GM21825 (cell line): ENCODE data around the gene TOR1AIP2.

Source experiments
- ATAC-seq: cut with Tn5 transposase; IDR thresholded peaks from one replicate; pipeline ENCODE4 v1.9.1; 2021; ENCODE audit warnings: mild to moderate bottlenecking, moderate library complexity; ENCODE audit not compliant: unreplicated experiment

The TOR1AIP2 gene

GRCh38 chr1:179877586-179878265 is at the start of gene TOR1AIP2:
Gene TOR1AIP2 (minus strand): TSS chr1:179877803. CDS start chr1:179852665, 25,138 bp downstream.
- peak; percentile 64 for ATAC-seq

DNA sequence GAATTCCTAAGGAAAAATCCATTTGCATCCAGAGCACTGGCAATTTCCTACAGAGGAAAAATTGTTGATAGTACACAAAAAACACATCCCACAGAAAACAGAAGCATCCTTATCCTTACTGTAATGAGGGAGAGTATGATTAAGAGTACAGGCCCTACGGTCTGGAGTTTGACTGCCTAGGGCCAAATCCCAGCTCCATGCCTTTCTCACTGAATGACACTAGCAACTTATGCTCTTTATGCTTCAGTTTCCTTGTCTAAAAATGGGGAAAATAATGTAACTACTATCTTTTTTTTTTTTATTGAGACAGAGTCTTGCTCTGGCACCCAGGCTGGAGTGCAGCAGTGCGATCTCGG is 49.2 kb upstream of the TOR1AIP2 start:
- ATAC-seq: no peak

DNA sequence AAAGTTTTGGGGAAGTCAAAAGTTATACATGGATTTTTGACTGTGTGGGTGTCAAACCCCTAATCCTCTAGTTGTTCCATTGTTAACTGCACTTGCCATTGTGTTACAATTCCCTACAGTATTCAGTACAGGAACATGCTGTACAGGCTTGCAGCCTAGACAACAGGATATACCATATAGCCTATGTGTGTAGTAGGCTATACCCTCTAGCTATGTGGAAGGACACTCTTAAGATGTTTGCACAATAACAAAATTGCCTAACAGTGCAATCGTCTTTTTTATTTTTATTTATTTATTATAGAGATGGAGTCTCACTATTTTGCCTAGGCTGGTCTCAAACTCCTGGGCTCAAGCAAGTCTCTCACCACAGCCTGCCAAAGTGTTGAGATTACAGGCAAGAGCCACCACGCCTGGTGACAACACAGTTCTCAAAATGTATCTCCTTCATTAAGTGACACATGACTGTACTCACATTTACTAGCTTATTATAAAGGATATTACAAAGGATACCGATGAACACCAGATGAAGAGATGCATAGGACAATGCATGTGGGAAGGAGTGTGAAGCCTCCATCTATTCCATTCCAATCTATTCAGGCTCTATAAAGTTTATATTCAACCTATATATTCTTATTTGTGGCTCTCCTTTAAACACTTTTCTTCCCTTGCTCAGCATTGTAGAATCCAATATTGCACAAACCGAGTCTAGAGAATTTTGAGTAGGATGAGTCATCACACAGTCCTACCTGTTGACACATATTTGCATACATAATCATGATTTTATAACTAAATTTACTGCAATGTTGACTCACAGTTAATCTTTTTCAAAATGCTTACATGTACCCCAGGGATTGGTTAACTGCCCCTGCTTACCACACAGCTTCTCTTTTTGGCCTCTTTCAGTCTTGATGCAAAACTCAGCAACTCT is 48.6 kb upstream of the TOR1AIP2 start:
- ATAC-seq: no peak

DNA sequence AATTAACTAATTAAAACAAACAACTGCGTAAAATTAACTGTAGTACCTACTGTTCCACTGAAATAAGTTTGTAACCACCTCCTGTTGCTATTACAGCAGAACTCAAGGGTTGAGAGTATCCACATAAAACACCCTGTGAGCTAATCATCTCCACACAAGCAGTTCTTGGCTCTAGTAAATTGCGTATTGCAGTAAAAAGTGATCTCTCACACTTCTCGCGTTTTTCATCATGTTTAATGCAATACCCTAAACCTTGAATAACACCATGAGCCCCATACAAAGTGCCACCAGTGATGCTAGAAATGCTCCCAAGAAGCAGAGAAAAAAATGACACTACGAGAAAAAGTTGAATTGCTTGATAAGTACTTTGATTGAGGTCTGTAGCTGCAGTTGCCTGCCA is 47.7 kb upstream of the TOR1AIP2 start:
- no peak for ATAC-seq

GRCh38 chr1:179924268-179924667 is 46.7 kb upstream of the TOR1AIP2 start:
- no peak for ATAC-seq

DNA sequence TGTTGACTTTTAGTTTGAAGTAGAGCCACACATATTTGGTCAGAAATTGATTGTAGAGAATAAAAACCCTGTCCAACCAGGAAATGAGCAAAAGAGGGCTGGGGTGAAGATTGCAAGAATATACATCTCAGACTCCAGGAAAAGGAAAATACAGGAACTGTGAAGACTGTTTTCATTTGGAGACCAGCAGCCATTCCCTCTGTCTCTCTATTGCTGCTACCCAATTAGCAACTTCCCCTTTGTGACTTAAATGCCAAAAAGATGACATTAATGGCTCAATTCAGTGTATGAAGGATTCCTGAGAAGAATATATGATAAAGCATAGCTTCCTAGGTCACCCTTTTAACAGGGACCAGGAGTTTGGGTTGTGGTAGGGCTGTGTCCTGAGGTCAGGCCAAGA is 45.4 kb upstream of the TOR1AIP2 start:
- no peak for ATAC-seq

DNA sequence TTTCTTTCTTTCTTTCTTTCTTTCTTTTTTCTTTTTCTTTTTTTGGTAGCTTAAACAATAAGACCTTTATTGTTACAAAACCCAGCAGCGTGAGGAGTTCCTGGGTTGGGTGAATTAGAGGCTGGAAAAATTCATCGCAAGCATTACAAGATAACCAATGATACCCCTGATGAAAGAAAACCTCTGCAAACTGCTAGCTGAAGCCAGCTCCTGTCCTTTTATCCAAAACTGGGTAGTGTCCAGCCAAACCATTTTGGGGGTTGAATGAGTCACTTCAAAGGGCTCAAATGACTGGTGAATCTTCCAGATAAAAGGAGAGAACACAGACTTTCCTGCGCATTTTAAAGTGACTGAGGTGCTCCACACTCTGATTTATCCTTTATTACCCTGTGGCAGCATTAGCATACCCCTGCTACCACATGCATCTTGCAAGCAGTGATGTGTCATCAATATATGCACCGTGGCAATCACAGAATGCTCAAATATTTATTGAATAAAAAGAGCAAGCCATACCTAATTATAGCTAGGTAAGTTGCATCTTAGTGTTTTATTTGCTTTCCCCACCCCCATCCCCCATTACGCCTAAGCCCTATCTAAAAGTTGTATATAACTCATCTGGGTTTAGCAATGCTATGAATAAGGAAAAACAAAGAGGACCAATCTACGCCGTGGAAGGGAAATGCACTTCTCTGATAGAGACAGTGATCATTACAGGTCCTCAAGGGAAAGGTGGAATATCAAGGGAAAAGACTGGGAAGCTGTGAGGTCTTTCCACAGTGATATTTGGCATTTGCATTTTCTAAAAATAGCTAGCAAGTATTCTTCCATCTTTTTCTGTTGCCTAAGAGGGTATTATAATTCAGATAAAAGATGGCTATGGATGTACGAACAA is 44.6 kb upstream of the TOR1AIP2 start:
- ATAC-seq: no peak

DNA sequence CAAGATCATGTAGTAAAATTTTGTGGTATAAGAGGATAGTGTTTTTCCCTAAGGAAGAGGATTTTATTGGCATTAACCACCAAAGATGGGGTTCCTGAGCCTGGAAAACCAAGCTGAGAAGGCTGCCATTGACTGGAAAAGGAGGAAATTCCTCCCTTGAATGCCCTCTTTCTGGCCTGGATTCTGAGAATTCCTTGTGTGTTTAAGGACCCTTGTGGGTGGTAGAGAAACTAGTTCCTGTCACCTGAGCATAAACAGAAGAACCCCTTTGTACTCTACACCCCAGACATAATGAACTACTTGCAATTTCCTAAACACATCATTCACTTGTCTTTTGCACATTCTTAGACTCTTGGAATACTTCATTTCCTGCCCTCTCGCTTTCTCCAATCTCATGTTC is 43.9 kb upstream of the TOR1AIP2 start:
- ATAC-seq: no peak

GRCh38 chr1:179917601-179918429 is 40.2 kb upstream of the TOR1AIP2 start:
- no peak for ATAC-seq

GRCh38 chr1:179911812-179912211 is 34.2 kb upstream of the TOR1AIP2 start:
- ATAC-seq: no peak

GRCh38 chr1:179910934-179911333 is 33.3 kb upstream of the TOR1AIP2 start:
- ATAC-seq: no peak

DNA sequence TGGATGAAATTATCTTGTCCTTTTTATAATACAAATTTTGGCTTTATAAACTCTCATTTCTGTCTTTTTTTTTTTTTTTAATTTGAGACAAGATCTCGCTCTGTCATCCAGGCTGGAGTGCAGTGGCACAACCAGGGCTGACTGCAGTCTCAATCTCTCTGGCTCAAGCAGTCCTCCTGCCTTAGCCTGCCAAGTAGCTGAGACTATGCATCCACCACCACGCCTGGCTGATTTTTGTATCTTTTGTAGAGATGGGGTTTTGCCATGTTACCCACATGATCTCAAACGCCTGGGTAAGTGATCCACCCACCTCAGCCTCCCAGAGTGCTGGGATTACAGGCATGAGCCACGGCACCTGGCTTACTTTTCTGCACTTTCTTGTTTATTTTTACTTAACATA is 12.0 kb upstream of the TOR1AIP2 start:
- no peak for ATAC-seq

GRCh38 chr1:179888071-179888470 is 10.5 kb upstream of the TOR1AIP2 start:
- ATAC-seq: no peak

DNA sequence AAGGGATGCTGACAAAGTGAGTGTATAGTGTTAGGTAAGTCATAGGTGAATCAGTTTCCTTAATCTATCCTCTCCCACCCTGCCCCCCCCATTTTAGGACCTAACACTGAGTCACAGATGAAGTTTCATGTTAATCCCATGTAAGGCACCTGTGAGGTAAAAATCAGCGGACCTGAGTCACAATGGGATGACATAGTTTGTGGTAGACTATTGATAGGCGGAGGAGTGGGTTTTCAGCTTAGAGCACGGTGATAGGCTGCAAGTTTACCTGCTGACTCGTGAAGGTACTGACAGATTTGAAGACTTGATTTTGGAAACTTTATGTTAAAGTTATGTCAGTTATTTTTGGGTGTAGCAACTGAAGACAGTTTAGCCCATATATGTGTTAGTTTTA is 6.1 kb upstream of the TOR1AIP2 start:
- no peak for ATAC-seq

DNA sequence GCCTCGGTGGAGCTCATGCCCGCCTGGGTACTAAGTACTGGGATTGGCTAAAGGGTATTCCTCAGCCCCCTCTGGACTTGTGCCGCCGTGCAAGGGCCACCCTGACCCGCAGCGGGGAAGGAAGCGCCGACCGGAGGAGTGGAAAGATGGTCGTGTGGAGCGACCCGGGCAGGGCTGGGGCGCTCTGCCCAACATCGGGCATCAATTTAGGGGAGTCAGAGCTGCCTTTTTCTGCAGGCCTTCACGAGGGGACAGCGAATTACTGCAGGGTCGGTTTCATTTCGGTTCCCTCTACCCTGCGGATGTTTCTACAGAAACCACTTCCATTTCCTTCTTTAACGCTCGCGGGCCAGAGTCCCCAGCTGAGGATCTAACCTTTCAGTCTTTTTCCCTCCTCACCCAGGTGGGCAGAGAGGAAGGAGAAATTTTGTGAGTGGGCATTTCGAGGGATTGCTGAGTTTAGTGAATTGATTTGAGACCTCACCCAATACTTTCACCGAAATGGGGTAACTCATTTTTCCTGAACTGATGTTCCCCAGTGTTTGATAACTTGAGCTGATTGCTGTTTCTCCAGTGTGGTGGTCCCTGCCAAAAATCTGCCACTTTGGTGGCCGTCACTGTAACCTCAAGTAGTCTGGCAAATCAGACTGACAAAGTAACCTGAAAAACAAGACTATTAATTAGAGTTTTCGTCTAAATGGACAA is 5.6 kb upstream of the TOR1AIP2 start:
- ATAC-seq: no peak

DNA sequence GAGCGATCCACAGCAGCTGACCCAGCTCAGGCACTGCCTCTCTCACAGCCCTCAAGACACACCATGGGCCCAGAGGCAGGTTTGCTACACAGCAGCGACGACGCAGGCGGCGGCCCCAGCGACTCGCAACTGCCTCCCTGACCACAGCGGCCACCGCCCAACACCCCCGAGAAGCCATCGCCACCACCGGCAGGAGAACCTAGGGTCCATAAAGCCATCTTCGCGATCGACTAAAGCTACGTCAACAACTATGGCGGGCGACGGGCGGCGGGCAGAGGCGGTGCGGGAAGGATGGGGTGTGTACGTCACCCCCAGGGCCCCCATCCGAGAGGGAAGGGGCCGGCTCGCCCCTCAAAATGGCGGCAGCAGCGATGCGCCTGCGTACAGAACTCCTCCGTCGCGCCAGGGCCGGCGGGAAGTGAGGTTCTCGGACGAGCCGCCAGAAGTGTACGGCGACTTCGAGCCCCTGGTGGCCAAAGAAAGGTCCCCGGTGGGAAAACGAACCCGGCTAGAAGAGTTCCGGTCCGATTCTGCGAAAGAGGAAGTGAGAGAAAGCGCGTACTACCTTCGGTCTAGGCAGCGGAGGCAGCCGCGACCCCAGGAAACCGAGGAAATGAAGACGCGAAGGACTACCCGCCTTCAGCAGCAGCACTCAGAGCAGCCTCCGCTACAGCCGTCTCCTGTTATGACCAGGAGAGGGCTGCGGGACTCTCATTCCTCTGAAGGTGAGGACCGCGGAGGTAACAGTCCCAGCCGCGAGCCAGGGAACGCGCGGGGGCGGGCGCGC is 4.8 kb upstream of the TOR1AIP2 start, which contains the start of gene TOR1AIP1:
Gene TOR1AIP1, plus strand, starts transcription at position 33 of the 787 bp plus-strand sequence. Its CDS starts 218 bp downstream, at position 251.
- peak; percentile 73 for ATAC-seq

DNA sequence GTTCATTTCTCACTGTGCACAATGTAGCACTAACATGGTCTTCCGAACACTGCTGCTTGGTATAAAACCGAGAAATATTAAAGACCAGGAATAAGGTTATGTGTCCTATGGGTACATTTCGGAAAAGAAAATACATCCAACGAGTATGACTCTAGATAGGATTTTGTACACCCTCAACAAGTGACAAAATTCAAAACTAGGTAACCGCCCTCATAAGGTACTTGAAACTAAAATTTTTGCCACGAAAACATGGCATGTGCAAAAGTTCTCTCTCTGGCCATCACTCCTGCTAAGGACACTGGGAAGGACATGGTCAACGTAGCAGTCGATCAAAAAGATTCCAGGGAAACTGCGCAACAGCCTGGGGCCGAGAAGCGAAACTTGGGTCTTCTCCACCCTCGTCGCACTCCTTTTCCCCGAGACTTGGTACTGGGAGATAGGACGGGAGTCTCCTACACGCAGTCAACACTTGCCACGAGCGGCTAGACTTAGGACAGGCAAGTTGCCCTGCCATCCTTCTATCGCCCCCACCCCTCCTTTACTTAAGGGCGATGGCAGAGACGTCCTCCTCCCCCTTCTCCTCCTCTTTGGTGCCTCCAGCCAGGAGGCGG is 4.1 kb upstream of the TOR1AIP2 start:
- no peak for ATAC-seq

GRCh38 chr1:179879797-179880196 is 2.2 kb upstream of the TOR1AIP2 start:
- ATAC-seq: no peak
